HG03342 (cell line): ENCODE data around the gene CALCOCO1.
"Not testable (repeated sequence)": the region's sequence is repeated elsewhere in the genome, so short reads cannot be mapped to it uniquely, and the experiment has no call there.

Source experiments
- ATAC-seq: cut with Tn5 transposase; IDR thresholded peaks from one replicate; pipeline ENCODE4 v1.9.1; 2021; ENCODE audit warnings: mild to moderate bottlenecking, moderate library complexity; ENCODE audit not compliant: unreplicated experiment

CALCOCO1 gene

DNA sequence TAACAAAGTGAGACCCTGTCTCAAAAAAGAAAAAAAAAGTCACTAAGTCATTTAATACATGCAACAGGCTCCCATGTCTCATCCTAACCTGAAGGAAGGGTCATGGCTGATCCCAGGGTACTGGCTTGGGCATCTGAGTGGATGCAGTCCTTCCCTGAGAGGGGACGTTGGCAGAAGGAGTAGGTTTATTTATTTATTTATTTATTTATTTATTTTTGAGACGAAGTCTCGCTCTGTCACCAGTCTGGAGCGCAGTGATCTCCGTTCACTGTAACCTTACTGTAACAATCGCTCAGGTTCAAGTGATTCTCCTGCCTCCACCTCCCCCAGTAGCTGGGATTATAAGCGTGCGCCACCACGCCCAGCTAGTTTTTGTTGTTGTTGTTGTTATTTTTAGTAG lies 7.2 kb upstream of the CALCOCO1 start:
- ATAC-seq, result no peak

DNA sequence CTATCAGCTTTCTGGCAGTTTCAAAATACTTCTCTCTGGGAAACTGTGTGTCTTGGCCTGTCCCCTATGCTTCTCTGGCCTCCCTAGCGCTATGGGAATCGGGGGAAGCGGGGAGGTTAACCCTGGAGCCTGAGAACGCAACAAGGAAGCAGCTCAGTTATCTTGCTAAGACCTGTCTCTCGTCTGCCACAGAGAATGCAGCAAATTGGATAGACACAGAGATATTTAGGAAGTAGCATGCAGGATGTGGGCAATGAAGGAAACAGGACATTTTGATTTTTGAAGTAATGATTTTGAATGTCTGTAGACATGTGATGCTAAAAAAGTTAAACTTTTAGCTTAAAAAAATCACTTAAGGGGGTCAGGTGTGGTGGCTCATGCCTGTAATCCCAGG lies 6.6 kb upstream of the CALCOCO1 start:
- no peak for ATAC-seq

DNA sequence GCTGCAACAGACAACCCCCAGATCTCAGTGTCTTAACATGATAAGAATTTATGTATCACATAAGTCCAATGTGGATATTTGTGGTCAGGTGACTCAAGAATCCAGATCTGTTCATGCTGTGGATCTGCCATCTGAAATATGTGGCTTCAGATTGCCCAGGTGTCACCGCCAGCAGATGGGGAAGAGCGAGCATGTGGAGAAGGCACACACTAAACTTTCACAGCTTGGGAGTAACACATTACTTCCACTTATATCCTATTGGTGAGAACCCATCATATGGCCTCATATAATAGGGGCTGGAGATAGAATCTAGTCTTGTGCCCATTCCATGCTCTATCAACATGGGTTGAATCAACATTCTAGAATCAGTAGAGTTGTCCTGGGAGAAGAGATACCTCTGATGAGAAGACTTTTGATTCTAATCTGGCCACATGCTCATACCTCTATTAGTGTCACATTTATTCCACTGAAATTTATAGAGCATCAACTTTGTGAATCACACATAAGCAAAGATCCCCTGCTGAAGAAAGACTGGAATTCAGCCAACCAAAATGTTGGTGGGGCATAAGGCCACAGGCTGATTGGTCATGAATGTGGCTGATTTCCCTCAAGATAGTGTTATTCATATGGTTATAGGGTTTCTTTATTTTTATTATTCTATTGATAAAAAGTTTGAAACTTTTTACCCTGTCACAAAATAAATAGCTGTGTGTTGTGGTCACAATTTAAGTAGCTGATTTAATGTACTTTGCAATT lies 6.0 kb upstream of the CALCOCO1 start:
- no peak for ATAC-seq

- ATAC-seq, result no peak
Measured at GRCh38 chr12:53729644-53730043, 2.4 kb upstream of the CALCOCO1 start.

GRCh38 chr12:53728206-53728605 lies 954 bp upstream of the CALCOCO1 start:
- no peak for ATAC-seq

- ATAC-seq, result no peak
Measured at GRCh38 chr12:53726946-53727309, 324 bp downstream of the CALCOCO1 start.

- ATAC-seq, result no peak
Measured at GRCh38 chr12:53726341-53726740, 911 bp downstream of the CALCOCO1 start.

- ATAC-seq, result no peak
Measured at GRCh38 chr12:53725824-53726223, 1.4 kb downstream of the CALCOCO1 start.

DNA sequence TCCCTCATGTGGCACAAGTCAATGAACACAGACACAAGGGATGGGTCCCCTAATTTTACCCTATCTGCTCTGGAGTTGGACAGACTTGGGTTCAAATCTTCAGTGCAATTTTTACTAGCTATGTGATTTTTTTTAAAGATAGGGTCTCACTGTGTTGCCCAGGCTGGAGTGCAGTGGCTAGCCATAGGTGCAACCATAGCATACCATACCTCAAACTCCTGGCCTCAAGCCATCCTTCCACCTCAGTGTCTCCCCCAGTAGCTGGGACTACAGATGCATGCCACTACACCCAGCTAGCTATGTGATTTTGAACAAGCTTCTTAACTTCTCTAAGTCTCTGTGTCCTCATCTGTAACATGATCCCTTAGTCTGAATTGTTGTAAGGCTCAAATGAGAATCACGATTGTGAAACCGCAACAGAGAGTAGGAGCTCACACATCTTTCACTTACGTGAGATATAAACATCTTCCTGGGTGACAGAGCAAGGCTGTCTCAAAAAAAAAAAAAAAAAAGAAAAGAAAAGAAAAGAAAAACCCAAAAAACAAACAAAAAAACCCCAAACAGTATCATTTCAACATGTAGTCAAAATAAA lies 4.7 kb downstream of the CALCOCO1 start:
- no peak for ATAC-seq

DNA sequence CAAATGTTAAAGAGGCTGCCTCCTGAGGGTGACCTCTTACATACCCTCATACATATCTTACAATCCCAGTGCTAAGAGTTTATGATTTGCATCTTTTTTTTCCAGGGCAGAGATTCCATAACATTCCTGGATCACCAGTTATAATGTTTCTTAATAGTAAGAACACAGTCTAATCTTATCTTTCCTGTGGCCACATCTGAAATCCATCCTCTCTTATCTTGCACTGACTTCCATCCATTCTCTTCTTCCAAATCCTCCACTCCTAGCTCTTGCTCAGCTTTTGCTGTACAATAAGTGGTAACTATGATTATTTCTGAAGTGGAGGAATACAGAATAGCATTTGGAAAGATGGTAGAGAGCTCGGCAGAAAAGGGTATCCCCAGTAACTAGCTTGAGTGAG lies 6.3 kb downstream of the CALCOCO1 start:
- ATAC-seq, result no peak

DNA sequence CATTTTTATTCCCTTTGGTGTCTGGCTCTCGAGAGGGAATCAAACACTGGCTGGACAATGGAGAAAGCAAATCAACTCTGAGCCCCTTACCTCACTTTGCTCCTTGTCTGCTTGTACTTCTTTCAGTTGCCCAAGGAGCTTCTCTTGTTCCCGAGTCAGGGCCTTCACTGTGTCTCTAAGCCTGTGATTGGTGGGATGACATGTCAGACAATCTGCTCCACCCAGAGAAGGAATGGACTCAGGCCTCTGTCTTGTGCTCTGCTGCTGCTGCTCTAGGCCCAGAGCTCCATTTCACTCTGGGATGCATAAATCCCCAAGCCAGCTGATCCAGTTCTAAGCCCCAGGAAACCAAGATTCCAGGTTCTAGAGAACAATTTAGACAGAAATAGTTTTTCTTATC lies 7.6 kb downstream of the CALCOCO1 start:
- no peak for ATAC-seq

DNA sequence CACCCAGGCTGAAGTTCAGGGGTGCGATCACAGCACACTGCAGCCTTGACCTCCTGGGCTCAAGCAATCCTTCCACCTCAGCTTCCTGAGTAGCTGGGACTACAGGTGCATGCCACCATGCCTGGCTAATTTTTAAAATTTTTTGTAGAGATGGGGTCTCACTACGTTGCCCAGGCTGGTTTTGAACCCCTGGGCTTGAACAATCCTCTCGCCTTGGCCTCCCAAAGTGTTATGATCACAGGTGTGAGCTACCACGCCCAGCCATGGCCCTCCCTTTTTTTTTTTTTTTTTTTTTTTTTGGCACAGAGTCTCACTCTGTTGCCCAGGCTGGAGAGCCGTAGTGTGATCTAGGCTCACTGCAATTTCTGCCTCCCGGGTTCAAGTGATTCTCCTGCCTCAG lies 8.7 kb downstream of the CALCOCO1 start:
- ATAC-seq, result not testable (repeated sequence)

- ATAC-seq, result no peak
Measured at GRCh38 chr12:53717319-53717718, 9.9 kb downstream of the CALCOCO1 start.

DNA sequence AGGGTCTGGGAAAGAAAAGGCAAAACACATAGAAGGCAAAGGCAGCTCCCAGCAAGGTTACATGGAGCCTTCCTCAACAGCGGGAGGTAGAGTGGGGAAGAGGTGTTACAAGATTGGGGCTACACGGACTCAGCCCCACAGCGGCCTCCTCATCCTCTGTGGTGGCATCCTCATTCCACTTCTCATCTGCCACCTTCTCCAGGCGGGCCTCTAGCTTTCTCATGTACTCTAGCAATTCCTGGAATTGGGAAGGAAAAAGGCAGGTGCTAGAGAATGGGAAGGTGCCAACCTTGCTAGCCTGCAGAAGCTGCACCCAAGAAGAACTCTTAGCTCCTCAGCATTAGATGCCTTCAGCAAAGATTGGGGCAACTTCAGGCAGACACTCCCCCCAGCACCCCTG lies 13.2 kb downstream of the CALCOCO1 start:
- ATAC-seq, result no peak

GRCh38 chr12:53713516-53713915 lies 13.7 kb downstream of the CALCOCO1 start:
- ATAC-seq, result no peak

GRCh38 chr12:53712059-53712643 lies 15.1 kb downstream of the CALCOCO1 start:
- no peak for ATAC-seq

GRCh38 chr12:53710091-53710490 lies 17.2 kb downstream of the CALCOCO1 start:
- ATAC-seq, result no peak

GRCh38 chr12:53709671-53710070 lies 17.6 kb downstream of the CALCOCO1 start:
- no peak for ATAC-seq

GRCh38 chr12:53706080-53706479 lies 21.2 kb downstream of the CALCOCO1 start:
- ATAC-seq, result no peak

GRCh38 chr12:53703756-53704155 lies 23.5 kb downstream of the CALCOCO1 start:
- ATAC-seq, result no peak

DNA sequence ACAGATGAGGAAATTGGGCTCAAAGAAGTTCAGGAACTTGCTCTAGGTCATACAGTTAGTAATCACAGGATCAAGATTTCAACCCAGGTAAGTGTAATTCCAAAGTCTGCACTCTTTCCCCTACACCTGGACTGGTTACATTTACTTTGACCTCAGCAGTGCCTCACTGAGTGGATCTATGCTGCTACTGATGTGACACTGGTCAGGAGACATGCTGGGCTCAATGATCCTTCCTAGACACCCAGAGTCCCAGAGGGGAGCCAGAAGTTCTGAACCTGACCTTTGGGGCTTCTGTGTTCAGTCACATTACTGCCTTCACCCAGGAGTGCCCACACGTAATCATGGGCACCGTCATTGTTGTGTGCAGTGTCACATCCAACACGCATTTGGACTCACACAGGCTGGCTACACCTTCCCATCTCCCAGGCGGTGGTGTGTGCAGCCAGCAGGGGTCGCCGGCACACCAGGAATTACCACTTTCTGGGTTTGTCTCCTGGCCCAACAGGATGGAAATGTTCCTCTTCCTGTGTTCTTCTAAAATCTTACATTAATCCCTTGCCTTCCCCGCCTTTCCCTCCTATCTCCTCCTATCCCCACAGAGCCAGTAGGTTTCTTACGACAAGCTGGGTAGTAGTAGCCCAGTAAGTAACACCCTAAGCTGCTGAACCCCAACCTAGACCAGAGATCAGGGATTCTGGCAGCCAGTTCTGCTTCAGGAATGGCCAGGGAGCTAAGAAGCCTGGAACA lies 25.6 kb downstream of the CALCOCO1 start:
- no peak for ATAC-seq

DNA sequence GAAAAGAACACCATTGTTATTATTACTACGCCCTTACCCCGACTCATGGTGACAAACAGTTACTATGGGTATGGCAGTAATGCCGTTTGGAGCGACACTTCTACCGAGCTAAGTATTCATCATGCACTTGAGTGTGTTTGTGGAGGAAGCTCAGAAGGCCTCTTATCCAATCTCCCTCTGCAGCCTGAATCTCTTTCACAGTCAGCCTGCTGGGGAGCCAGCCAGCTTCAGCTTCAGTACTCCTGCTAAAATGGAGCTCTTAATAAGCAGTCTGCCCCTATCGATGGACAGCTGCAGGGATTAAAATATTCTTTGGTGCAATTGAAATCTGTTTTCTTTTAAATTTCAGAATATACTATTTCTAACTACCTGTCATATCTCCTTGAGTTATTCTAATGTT lies 26.7 kb downstream of the CALCOCO1 start:
- ATAC-seq, result no peak
